GM18867 (cell line): ENCODE data around the gene STAP2.
"Not testable (repeated sequence)": the region's sequence is repeated elsewhere in the genome, so short reads cannot be mapped to it uniquely, and the experiment has no call there.

ENCODE experiments used
- ATAC-seq: cut with Tn5 transposase; IDR thresholded peaks from one replicate; pipeline ENCODE4 v1.9.1; 2021; ENCODE audit warnings: mild to moderate bottlenecking, moderate library complexity; ENCODE audit not compliant: unreplicated experiment

STAP2 gene

DNA sequence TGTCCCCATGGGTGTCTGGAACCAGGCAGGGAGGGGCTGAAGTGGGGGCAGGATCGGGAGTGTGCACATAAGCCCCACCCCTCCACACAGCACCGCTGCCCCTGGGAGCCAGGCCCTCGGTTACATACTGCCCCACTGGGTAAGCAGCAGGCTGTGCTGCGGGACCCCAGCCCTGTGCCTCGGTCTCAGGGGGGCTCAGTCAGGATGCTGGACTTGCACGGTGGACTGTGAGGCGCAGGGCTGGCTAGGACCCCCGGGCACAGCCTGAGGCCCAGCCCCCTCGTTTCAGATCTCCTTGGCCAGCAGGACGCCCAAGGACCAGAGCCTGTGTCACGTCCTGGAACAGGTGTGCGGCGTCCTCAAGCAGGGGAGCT, 21.0 kb upstream of the STAP2 start:
- no peak for ATAC-seq

DNA sequence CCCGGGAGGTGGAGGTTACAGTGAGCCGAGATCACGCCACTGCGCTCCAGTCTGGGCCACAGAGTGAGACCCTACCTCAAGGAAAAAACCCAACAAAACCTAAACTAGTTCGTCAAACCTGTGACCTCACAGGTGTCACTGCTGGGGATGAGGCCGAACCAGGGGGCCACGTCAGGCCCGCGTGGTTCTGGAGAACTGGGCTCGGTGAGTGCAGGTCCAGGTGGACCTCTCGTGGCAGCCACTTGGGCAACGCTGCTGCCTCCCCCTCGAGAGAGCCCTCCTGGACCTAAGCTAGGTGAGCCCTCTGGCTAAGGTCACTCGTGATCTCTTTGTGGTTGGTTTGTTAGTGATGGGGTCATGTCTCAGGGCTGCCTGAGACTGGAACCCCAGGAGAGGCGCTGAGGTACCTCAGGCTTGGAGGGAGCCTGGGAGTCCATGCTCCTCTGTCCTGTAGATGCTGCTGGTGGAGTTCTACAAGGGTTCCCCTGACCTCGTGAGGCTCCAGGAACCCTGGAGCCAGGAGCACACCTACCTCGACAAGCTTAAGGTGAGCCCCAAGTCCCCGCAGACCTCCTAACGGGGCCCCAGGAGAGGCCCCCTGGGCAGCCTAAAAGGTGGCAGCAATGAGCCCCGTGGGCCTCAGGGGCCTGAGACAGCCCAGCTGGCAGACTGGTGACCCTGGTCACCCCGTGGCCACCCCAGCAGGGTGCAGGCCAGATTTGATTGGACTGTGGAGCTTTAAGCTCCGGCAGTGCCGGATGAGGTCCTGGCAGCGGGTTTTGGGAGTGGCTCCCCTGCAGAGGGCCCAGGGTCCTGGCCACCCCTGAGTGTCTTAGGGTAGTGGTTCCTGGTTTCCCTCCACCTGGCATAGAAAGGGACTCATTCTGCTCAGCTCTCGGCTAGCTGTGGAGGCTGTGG, 20.3 kb upstream of the STAP2 start:
- ATAC-seq: no peak

DNA sequence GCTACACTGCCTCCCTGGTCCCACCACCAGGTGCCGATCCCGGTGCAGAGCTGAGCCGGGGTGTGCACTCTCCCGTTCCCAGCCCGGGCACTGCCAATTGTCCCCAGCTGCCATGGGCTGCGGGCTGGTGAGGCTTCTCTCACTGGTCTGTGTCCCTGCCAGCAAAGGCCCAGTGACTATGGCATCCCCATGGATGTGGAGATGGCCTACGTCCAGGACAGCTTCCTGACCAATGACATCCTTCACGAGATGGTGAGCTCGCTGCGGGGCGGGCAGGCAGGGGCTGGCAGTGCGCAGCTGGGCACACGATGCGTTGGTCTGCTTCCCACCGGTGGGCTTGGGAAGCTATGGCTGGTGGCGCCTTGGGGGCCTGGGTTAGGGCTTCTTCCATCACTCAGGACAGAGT, 19.3 kb upstream of the STAP2 start:
- no peak for ATAC-seq

DNA sequence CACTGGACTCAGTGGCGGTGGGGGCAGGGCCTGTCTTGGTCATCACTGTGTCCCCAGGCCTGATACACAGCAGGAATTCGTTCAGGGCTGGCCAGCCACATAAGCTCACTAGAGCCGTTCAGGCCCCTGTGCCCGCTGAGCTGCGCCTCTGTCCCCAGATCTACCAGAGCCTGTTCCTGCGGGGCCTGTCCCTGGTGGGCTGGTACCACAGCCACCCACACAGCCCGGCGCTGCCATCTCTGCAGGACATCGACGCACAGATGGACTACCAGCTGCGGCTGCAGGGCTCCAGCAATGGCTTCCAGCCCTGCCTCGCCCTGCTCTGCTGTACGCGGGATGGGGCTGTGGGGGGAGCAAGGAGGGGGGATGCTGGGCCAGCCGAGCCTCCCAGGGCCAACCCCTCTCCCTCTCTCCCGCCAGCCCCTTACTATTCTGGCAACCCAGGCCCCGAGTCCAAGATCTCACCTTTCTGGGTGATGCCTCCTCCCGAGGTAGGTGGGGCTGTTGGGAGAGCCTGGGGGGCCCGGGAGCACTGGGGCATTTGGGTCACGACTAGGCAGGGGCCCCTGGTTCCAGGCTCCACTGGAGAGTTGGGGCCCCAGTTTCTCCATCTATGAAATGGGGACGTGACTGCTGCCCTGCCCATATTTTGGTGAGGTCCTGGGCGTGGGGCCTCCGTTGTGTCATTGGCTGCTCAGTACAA, 18.6 kb upstream of the STAP2 start:
- ATAC-seq: no peak

DNA sequence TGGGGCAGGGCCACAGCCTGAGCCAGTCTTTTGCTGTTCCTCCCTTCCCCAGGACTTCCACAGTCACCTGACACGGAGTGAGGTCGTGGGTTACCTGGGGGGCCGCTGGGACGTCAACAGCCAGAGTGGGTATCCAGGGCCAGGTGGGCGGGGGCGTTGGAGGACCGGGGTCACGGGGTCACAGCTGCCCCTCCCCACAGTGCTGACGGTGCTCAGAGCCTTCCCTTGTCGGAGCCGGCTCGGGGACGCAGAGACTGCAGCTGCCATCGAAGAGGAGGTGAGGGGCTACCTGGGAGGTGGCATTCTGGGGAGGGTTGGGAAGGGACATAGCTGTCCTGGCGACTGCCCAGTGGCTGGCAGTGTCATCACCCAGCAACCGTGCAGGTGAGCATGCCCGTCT, 16.3 kb upstream of the STAP2 start:
- no peak for ATAC-seq

DNA sequence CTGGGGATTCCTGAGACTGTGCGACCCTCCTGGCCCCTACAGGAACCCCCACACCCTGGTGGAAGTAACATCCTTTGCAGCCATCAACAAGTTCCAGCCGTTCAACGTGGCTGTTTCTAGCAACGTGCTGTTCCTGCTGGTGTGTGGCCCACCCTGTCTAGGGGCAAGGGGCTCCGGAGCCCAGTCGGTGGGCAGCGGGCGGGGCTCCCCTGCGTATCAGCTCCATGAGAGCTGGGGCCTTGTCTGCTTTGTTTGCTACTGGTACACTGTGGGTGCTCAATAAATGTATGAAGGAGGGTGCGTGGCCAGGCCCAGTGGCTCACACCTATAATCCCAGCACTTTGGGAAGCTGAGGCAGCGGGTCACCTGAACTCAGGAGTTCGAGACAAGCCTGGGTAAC, 15.7 kb upstream of the STAP2 start:
- no peak for ATAC-seq

DNA sequence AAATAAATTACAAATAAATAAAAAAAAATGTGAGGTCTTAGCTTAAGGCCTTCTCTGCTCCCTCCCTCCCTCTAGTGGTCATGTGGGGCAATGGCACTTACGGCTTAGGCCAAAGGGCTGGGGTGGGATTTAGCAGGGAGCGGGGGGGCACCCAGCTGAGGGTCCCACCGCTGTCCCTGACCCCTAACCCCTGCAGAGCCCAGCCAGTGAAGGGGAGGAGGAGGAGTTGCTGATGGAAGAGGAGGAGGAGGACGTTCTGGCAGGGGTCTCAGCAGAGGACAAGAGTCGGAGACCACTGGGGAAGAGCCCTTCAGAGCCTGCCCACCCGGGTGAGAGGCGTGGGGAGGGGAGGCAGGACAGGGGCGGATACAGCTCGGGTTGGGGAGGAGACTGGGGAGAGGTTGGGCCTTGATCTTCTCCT, 14.1 kb upstream of the STAP2 start:
- no peak for ATAC-seq

DNA sequence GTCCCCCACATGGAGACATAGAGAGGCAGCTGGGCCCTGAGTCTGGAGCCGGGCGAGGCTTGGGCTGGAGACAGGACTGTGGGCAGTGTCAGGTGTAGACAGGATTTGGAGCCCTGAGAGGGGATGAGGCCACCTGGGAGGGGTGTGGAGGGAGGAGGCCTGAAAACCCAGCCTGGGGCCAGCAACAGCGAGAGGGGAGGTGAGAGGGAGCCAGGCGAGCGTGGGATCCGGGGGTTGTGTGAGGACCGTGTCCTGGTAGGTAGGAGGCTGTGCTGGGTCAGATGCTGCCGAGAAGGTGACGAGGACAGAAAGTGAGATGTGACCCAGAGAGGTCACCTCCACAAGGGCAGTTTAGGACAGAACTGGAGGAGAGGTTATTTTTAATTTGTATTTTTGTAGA, 12.1 kb upstream of the STAP2 start:
- ATAC-seq: no peak

DNA sequence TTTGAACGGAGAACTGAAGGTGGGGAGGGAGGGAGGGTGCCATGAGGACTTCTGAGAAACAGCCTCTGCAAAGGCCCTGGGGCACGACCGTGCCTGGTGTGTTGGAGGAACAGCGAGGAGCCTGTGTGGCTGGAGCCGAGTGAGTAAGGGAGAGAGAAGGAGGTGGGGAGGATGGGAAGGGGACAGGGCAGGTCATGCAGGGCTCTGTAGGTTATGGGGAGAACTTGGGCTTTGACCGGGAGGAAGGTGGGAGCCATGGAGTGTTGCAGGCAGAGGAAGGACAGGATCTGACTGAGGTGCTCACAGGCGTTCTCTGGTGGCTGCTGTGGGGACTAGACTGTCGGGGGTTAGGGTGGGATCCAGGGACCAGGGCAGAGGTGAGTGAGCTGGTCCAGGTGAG, 11.5 kb upstream of the STAP2 start:
- no peak for ATAC-seq

DNA sequence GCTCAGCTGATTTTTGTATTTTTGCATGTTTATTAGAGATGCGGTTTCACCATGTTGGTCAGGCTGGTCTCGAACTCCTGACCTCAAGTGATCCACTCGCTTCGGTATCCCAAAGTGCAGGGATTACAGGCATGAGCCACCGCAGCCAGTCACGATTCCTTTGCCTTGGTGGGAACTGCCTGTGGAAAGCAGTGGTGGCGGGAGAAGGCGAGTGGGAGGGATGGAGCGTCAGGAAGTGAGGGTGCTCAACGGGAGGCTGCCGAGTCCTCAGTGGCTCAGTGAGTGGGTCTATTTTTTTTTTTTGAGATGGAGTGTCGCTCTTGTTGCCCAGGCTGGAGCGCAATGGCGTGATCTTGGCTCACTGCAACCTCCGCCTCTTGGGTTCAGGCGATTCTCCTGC, 10.6 kb upstream of the STAP2 start:
- ATAC-seq: not testable (repeated sequence)

DNA sequence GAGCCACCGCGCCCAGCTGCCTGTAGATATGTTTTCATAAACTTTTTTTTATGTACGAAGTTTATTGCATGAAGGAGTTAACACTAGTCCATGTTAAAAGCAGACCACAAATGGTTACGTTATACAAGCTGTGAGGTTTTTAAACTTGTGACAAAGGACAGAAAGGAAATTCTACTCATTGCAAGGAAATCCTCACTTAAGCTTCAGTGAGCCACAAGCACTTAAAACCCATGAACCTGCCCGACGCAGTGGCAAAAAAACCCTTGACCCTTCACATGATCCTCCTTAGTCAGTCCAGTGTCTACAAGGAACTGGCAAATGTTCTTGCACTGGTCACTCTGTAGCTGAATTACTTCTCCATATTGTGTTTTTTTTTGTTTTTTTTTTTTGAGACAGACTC, 8.9 kb upstream of the STAP2 start:
- no peak for ATAC-seq

DNA sequence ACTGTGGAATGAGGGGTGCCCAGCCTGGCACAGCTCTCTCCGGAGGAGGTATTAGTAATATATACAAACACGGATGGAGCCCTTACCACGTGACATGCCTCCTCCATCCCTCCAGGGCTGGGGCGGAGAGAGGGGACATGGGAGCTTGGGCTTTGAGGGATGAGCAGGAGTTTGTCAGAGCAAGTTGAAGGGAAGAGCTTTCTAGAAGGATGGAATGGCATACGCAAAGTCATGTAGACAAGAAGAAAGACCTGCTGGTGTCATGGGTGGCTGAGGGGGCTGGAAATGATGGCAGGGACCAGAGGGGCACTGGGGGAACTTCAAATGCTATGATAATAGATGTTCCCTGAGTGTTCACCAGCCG, 7.4 kb upstream of the STAP2 start:
- no peak for ATAC-seq

DNA sequence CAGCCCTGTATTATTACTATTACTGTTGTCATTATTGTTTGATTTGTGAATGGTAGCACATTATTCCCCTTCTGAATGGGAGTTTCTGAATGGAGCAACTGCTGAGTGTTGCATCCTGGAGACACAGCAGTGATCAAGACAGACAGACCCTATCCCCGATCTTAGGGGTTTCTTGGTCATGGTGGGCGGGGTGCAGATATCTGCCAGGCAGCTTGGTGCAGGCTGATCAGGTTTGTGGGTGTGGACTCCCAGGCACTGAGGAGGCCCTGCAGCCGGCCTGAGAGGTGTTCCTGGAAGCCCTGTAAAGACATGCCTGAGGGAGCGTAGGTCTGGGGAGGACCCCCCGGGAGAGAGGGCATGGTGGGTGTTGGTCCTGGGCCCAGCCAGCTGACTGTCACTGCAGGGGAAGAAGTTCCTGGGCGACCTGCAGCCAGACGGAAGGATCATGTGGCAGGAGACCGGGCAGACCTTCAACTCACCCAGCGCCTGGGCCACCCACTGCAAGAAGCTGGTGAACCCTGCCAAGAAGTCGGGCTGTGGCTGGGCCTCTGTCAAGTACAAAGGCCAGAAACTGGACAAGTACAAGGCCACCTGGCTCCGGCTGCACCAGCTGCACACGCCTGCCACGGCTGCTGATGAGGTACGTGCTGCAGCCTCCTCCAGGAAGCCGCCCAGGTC, 6.9 kb upstream of the STAP2 start:
- ATAC-seq: no peak

DNA sequence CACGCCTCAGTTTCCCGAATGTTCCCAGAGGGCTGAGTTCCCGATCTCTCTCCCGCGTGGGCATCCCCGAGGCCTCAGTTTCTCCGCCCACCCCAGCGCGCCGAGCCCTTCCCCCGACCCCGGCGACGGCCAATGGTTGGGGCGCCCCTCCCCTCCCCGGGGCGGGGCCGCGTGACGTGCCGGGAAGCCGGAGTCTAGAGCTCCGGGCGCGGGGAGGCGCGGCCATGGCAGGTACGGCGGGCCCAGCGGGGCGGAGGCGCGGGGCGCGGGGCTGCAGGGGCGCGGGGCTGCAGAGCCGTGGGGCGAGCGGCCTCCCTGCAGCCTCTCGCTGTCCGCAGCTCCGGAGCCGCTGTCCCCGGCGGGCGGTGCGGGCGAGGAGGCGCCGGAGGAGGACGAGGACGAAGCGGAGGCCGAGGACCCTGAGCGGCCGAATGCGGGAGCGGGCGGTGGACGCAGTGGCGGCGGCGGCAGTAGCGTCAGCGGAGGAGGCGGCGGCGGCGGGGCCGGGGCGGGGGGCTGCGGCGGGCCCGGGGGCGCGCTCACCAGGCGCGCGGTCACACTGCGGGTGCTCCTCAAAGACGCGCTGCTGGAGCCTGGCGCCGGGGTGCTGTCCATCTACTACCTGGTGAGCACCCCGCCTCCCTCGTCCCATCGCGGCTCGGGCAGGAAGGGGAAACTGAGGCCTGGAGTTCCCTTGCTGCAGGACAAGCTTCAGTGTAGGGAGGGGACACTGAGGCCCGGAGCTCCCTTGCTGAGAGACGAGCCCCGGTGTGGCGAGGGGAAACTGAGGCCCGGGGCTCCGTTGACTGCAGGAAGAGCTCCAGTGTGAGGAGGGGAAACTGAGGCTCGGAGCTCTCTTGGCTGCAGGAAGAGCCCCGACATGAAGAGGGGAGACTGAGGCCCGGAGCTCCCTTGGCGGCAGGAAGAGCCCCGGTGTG, 5.0 kb upstream of the STAP2 start, which contains the start of gene MPND:
MPND (plus strand) TSS at position 193 of the 938 bp plus-strand sequence; CDS start at position 225, 32 bp downstream.
- peak; percentile 58 for ATAC-seq

DNA sequence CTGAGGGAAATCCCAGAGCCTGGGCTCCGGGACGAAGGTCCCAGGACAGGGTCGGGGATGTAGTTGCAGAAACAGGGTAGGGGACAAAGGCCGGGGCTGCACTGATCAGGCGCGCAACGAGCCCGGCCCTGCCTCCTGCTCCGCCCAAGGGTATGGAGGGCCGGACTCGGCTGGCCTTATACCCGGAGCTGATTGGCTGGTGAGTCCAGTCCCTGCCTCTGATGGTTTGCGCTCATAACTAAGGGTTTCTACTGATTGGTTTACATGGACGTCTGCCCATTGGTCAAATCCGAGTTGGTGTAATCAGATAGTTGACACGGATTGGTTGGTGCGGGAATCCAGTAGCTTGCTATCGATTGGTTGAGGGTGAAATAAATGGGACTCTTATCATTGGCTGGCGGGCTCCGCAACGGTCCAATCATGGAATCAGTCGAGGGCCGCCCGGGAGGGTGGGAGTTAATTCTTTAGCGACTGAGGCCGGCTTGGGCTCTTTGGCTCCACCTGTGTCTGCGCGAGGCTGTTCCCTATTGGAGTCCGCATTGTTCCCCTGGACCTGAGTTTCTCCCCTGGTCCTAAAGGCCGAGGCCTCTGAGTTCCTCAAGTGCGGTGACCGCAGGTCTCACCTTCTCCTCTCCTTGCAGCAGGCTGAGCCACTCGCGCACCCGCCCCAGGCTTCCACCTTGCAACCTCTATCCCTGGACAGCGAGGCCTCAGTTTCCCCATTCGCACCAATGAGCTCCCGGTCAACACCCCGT, 4.2 kb upstream of the STAP2 start:
- ATAC-seq: peak; percentile 85

DNA sequence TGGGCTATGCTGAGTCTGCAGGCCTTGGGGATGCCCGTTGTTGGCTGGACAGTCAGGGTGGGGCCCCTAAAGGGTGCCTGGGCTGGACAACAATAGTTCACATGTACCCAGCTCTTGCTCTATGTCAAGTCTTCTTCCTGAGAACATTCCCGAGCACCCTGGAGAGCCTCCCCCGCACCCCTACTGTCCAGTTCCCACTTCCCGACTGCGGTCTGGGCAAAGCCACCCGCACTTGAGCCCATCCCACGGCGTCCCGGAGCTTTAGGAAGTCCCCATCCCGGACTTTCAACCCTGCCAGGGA, 3.6 kb upstream of the STAP2 start:
- ATAC-seq: no peak

DNA sequence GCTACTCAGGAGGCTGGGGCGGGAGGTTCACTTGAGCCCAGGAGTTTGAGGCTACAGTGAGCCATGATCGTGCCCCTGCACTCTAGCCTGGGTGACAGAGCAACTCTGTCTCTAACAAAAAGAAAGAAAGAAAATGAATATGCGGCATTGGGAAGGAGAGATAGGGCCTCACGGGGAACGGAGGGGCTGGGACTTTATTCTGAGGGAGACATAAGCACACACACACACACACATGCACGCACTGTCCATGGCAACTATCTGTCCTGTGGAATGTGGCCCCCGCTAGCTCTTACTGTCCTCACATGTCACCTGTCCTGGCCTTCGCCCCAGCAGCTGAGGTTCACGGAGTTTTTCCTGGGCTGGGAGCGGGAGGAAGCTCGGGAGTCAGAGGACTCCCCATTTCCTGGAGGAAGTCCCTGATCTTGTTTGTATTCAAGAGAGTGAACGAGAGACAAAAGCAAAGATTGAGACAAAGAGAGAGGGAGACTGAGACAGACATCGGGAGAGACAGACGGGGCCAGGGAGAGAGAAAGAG, 654 bp downstream of the STAP2 start:
- ATAC-seq: no peak

DNA sequence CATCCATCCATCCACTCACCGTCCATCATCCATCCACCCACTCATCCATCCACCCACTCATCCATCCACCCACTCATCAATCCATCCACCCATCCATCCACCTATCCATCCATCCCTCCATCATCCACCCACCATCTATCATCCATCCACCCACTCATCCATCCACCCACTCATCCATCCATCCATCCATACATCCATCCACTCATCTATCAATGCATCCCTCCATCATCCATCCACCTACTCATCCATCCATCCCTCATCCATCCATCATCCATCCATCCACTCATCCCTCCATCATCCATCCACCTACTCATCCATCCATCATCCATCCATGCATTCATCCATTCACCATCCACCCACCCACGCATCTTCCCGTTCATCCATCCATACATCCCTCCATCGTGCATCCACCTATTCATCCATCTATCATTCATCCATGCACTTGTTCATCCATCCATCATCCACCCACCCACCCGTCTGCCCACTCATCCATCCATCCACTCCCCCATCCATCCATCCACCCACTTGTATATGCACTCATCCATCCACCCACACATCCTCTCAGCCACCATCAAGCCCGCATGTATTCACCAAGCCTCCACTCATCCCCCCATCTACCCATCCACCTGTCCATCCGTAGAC, 3.6 kb downstream of the STAP2 start:
- ATAC-seq: no peak

DNA sequence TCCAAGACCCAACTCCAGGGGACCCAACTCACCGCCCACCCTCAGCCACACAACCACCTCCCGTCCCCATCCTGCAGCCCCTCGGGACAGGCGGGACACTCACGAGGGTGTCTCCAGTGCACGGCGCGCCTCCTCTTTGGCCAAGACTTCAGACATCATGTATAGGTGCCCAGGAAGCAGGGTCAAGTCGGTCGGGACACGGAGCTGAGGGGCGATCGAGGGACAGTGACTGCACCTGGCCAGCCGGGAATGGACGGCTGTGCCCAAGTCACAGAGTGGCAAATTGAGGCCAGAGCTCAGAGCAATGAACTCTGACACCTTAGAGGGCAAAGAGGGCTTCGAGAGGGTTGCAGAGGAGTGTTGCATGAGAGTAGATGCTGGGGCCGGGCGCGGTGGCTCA, 8.8 kb downstream of the STAP2 start:
- no peak for ATAC-seq
